ENCODE data around the gene PDZD11.

DNA sequence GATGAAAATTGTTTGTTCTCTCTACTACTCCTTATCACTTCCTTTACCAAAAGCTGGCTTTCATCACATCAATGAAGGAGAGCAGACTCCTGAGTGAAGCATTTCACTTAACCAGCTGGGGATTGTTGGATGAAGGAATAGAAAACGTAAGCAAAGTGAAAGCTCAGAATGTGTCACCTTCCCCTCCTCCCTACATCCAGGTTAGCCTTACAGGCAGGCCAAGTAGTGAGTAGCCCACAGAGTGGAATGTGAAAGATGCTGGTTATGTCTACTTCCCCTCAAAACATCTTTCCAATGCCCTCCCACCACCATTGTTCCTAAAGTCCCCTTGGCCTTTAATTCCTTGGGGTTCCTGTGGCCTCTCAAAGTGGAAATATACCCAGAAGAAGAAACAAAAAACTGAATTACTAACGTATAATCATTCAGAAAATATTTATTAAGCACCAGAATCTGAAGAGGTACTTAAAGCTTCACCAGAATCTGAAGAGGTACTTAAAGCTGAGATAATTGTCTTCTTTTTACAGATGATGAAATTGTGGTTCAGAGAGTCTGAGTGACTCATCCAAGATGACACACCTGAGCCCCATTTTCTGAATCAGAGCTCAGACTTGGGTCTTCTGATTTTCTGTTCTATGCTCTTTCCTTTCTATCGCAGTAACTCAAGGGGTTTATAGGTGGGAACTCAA, 36.2 kb downstream of the PDZD11 start:
- TF ChIP-seq CTCF (IDR thresholded peaks at IDR 0.05), result no peak
- TF ChIP-seq POLR2A (IDR thresholded peaks at IDR 0.05), result no peak
